Stimulated activated CD8-positive, alpha-beta memory T cell treated with anti-CD3 and anti-CD28 coated beads, Interleukin-4, amount 100 ng/mL, for 24 hours (primary cell): ENCODE measurements around the gene ZNF331.
A peak's percentile ranks its signal among the peaks of the same experiment; 100 is the strongest.
"Not testable (repeated sequence)": the region's sequence is repeated elsewhere in the genome, so short reads cannot be mapped to it uniquely, and the experiment has no call there.

Experiments
- DNase-seq: peaks from one replicate; pipeline ENCODE4 v3.0.0-alpha.2; 2020; ENCODE audit warnings: low read depth

Gene ZNF331

DNA sequence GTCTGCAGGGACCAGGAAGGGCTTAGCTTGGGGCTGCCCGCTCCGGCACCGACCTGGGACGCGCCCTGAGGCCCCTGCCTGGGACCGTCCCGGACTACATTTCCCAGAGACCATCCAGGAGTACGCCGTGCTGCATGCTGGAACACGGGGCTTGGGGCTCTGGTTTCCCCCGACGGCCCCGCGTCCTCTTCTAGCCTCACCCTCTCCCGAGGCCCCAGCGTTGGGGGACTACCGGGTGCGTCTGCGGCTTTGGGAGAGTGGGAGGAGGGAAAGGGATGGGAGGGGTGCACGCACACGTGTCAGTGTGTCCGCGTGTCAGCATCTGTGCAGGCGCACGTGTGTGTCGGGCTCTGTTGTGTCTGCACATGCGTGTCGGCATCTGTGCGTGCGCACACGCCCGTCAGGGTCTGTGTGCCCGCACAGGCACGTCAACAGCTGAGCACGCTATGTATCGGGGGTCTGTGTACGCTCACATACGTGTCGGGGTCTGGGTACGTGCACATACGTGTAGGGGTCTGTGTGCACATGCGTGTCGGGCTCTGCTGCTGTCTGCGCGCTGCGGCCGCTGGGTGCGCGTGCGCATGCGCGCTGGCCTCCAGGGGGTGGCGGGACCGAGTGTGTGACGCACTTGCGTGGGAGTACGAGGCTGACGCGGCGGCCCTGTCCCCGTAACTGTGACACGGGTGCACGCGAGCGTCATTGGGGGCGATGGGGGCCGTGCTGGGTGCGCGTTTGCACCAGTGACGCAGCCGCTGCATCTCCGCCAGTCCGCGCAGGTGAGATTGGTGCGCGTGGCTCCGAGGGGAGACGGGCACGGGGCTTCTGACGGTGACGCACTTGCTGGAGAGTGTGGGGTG is at the start of gene ZNF331:
TSS of gene ZNF331 (plus strand) at position 625 of the 857 bp plus-strand sequence. CDS start 31,232 bp downstream, outside the sequence.
- DNase-seq, result peak; percentile 82

DNA sequence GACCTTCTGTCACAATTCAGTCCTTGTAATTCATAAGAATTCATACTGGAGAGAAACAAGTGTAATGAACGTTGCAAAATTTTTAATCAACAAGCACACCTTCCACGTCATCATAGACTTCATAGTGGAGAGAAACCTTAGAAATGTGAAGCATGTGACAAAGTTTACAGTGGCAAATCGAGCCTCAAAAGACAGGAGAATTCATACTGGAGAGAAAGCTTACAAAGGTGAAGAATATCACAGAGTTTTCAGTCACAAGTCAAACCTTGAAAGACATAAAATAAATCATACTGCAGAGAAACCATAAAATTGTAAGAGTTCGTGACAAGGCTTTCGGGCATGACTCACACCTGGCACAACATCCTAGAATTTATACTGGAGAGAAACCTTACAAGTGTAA is 45.8 kb upstream of the ZNF331 start:
- DNase-seq, result no peak

DNA sequence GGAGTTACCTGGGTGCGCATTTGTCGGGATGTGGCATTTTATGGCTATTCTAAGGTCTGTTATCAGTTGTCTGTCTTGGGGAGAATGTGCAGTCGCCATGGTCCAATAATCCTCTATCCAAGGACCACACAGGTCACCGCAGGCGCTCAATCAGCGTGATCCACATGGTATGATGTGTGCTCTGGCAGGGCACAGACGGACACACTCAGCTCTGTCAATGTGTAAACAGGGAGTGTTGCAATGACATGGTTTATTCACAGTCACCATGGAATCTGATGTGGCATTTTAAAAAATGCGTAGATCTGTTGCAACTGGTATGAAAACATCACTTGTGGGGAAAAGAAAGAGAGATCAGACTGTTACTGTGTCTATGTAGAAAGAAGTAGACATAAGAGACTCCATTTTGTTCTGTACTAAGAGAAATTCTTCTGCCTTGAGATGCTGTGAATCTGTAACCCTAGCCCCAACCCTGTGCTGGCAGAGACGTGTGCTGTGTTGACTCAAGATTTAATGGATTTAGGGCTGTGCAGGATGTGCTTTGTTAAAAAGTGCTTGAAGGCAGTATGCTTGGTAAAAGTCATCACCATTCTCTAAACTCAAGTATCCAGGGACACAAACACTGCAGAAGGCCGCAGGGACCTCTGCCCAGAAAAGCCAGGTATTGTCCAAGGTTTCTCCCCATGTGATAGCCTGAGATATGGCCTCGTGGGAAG is 40.5 kb upstream of the ZNF331 start:
- DNase-seq, result not testable (repeated sequence)

DNA sequence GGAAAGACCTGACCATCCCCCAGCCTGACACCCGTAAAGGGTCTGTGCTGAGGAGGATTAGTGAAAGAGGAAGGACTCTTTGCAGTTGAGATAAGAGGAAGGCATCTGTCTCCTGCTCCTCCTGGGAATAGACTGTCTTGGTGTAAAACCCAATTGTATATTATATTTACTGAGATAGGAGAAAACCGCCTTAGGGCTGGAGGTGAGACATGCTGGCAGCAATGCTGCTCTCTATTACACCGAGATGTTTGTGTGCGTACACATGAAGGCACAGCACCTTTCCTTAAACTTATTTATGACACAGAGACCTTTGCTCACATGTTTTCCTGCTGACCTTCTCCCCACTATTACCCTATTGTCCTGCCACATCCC is 39.9 kb upstream of the ZNF331 start:
- not testable (repeated sequence) for DNase-seq

DNA sequence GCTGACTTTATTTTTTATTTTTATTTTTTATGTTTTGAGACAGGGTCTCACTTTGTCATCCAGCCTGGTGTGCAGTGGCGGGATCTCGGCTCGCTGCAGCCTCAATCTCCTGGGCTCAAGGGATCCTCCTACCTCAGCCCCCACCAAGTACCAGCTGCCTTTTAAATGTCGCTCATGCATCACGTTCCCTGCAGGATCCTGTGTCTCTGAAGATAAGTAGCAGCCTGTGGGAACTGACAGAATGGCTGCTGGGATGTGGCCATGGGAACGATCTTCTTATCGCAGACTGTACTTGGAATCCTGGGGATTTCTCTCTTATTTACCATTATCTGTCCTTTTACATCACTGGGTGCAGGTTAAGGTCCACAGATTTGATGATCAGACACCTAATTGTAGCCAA is 34.8 kb upstream of the ZNF331 start:
- not testable (repeated sequence) for DNase-seq

DNA sequence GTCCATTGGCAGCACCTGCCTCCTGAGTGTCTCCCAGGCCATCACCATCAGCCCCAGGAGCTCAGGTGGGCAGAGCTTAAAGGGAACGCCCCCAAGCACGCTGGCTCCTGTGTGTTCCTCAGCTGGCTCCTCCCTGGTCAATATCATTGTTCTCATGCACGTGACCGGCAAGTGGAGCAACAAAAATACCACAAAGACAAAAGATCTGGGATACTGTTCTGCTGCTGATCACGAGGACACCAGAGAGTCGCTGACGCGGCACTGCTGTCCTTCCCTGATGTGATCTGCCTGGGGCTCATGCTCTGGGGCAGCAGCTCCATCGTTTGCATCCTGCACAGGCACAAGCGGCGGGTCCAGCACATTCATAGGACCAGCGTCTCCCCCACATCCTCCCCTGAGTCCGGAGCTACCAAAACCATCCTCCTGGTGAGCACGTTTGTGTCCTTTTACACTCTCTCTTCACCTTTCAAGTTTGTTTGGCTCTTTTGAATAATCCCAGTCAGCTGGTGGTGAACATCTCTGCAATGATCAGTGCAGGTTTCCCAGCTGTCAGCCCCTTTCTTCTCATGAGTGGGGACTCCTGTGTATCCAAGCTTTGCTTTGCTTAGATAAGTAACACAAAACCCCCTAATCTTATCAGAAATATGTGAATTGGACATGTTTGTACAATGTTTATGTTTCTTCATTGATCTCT is 34.1 kb upstream of the ZNF331 start:
- not testable (repeated sequence) for DNase-seq

DNA sequence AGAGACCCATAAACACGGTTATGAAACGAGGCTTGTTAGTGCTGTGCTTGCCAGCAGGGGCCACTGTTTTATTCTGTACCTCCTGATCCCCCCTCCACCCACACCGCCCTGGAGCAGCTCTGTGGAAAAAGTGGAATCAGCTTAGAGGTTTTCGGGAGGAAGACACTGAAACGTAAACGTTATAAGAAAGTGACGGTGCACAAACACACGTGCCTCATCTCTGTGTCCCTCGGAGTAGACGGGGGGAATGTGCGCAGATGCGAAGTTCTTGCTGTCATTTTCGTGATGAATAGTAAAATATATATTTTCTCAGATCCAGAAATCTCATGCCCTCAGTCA is 33.6 kb upstream of the ZNF331 start:
- DNase-seq, result not testable (repeated sequence)

DNA sequence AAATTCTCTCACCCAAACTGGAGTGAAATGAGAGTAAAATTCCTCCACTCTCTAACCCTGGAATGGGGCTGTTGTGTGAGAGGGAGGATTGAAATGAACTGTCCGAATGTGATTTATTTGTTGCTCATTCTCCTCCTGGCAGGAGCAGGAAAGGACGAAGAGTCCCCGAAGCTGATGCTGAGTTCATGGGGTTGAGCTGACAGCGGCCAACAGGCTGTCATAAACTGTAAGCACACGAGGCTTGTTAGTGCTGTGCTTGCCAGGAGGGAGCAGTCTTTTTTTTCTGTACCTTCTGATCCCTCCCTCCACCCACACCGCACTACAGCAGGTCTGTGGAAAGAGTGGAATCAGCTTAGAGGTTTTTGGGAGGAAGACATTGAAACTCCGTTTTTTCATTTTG is 33.1 kb upstream of the ZNF331 start:
- DNase-seq, result no peak

DNA sequence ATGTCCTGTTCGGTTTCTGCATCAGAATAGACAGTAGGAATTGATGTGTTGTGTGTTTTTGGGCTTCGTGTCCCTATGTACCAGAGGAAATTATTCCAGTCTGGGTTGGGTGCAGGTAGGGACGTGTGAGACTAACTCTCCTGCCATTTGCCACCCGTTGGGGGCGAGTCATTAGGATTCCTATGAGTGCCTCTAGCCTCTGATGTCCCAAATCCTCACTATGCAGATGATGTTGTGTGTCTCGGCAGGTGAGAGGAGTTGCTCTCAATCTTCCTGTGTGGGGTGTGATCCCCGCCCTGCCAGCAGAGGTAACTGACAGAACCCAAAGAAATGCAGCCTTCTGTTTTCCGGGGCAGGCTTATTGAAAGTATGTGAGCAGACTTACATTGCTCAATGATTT is 31.2 kb upstream of the ZNF331 start:
- DNase-seq, result no peak

DNA sequence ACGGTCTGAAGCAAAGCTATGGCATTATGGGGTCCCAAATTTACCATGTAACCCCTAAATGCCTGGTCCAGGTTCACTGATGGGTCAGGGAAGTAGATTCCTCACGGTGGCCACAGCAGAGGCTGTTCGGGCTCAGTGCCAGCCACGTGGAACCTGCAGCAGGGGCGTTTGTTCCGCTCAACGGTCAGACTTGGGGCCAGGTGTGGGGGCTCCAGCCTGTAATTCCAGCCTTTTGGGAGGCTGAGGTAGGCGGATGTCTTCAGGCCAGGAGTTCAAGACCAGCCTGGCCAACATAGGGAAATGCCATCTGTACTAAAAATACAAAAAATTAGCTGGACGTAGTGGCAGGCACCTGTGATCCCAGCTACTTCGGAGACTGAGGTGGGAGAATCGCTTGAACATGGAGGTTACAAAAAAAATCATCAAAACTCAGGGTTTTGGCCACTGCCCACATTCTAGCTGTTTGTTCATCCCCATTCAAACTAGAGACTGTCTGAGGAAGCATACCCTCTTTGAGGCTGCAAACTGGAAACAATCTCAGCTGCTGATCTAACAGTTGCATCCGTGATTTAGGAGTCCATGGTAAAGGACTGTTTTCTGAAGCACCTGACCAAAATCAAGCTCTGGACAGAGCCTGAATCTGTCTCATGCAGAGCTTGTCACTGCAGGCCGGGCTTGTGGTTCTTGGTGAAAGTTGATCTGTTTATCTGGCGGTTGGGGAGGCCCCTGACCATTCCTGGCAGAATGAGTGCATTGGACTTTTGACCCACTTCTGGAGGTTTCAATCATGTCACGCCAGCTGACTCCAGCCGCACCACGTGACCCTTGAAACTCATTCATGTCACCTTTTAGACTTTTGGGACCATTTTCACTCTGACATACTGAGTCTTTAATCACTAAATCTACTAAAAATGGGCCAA is 30.2 kb upstream of the ZNF331 start:
- no peak for DNase-seq

DNA sequence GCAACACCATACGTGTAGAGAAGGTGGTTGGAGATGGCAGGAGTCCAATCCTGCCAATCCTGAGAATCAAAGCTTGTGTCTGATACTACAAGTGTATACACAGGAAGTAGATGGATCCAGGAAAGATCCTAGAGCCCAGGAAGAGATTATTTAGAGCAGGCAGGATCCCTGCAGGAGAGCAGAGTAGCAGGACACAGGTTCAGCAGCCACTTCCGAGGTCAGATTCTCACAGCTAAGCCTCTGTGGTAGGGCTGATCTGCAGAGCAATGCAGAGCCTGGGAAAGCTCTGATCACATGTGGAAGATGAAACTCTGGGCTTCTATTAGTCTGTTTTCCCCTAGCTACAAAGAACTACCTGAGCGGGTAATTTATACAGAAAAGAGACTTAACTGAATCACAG is 28.5 kb upstream of the ZNF331 start:
- no peak for DNase-seq

DNA sequence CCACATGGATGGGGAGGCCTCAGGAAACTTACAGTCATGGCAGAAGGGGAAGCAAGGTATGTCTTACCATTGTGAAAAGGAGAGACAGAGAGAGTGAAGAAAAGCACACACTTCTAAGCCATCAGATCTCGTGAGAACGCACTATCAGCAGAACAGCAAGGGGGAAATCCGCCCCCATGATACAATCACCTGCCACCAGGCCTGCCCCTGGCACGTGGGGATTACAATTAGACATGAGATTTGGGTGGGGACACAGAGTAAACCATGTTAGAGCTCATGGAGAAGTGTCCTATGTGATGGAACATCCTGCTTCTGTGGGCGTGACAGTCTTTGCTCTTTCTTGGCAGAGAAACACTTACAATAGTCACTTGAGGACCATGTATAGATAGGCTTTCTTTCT is 28.1 kb upstream of the ZNF331 start:
- DNase-seq, result no peak

DNA sequence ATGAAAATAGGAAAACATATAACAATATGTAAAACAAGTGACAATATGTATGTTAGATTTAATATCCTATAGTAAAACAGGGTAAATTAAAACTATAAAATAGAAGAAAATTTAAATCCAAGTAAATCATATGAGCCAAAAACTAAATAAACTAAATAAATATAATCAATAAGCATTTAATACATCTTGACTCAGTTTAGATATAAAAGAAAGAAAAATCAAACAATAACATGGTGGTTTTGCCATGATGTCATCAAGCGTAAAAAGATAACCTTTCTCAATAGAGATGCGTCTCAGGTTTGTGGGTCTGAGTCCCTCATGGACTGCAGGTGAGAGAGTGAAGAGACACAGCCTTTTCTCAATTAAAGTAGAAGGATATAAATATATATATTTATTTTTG is 26.6 kb upstream of the ZNF331 start:
- DNase-seq, result no peak

DNA sequence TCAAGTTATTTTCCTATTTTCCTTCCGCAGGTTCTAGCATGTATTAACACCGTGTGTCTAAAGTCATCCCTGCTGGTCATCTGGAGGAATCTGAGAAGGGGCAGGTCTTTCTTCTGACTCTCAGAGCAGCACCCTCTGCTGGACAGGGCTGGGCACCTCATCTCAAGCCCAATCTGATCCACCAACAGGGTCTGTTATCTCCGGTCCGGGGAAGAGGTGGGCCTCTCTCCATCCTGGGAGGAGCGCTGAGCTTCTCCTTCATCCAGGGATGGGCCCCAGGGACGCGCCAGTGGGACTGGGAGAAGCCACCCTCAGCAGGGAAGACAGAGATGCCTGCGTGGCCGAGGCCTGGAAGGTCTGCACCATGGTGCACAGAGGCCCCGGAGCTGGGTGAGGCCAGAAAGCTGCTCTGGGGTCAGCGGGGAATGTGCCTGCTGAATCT is 26.0 kb upstream of the ZNF331 start:
- DNase-seq, result peak; percentile 37

DNA sequence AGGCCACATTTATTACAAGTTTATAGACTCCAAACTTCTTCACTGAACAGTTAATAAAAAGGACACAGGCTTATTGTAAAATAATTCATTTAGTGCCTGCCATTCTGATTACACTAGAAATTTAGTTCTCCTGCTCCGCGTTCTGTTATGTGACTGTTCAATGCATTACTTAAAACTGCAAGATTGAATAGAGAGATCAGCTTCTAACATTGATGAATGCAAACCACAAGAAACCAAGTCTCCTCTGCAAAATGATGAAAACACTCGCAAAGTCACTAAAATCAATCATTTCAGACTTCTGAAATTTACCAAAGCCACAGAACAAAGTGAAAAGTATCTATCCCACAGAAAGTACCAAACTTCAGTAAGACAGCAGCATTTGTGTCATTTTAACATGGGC is 22.9 kb upstream of the ZNF331 start:
- DNase-seq, result not testable (repeated sequence)

DNA sequence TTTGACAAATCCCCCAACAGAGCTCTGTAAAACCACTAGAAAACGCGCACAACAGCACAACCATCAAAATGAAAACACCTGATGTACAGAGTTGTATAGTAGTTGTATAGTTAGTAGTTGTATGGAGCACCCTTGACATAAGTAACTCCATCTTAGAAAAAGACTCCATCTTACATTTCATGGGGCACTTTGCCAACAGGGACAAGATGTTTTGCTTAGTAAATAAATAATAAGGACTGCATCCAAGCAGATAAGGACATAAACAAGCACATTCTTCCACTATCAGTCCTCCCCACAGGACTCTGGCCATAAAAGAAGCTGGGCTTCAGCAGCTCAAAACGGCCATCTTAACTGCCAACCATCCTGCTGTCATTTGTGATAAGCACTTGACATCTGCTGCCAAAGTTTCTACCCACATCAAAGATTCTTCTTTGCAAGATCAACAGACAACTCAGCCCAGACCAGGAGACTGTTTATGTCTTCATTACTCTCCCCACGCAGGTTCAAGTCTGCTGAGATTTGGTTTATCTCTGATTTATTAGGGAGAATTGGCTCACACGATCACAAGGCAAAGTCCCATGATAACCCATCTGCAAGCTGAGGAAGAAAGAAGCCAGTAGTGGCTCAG is 20.7 kb upstream of the ZNF331 start:
- no peak for DNase-seq

DNA sequence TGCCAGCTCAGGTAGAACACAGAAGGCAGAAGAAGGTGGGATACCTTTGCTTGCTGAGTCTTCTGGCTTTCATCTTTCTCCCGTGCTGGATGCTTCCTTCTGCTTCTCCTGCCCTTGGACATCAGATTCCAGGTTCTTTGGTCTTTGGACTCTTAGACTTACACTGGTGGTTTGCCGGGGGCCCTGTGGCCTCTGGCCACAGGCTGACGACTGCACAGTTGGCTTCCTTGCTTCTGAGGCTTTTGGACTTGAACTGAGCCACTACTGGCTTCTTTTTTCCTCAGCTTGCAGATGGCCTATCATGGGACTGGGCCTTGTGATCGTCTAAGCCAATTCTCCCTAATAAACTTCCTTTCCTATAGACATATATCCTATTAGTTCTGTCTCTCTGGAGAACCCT is 19.8 kb upstream of the ZNF331 start:
- DNase-seq, result no peak

DNA sequence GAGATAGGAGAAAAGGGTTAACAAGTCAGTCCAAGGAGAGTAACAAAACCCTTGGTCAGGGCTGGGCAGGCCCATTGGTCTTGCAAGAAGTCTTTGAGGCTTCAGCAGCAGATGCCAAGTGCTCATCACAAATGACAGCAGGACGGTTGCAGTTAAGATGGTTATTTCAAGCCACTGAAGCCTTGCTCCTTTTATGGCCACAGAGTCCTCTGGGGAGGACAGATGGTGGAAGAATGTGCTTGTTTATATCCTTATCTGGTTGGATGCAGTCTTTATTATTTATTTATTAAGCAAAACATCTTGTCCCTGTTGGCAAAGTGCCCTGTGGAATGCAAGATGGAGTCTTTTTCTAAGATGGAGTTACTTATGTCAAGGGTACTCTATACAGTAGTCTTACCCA is 19.2 kb upstream of the ZNF331 start:
- DNase-seq, result no peak

DNA sequence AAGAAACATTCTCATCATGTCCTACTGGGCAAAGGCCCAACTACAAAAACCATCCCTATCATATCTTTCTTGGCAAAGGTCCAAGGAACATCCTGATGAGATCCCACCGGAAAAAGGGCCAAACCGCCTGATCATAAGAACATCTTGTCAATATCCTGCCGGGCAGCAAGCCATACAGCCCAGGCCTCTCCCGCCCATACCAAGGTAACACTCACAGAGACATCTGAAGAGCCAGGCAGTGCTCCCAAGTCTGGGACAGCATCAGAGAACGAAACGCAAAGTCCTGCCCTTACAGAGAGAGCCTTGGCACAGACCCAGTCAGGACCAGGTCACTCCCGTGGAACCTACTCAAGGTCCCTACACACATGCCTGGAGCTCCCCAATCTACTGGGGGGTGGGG is 18.5 kb upstream of the ZNF331 start:
- DNase-seq, result no peak

DNA sequence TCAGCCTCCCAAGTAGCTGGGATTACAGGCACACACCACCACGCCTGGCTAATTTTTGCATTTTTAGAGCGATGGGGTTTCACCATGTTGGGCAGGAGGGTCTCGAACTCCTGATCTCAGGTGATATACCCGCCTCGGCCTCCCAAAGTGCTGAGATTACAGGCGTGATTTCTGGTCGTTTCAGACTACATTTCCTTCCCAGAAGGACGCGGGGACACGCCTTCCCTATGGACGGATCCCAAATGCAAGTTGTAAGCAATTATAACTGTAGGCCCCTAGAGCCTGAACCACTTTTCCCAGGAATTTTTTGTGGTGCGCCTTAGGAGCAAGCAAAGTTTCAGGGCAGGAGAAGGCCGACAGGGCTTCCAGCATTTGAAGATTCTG is 17.8 kb upstream of the ZNF331 start:
- DNase-seq, result no peak
